Stimulated activated CD4-positive, alpha-beta T cell treated with anti-CD3 and anti-CD28 coated beads, Interleukin-15, amount 100 ng/mL, for 1 hour (primary cell): Measurements from ENCODE around the gene WDR12.
"Not testable (repeated sequence)": the region's sequence is repeated elsewhere in the genome, so short reads cannot be mapped to it uniquely, and the experiment has no call there.

Experiments used
- DNase-seq, 2 donors: peaks; one replicate each; pipeline ENCODE4 v3.0.0-alpha.2; 2020; ENCODE audit warnings: low read depth in 1 of 2, low spot score in 1 of 2

Gene WDR12

DNA sequence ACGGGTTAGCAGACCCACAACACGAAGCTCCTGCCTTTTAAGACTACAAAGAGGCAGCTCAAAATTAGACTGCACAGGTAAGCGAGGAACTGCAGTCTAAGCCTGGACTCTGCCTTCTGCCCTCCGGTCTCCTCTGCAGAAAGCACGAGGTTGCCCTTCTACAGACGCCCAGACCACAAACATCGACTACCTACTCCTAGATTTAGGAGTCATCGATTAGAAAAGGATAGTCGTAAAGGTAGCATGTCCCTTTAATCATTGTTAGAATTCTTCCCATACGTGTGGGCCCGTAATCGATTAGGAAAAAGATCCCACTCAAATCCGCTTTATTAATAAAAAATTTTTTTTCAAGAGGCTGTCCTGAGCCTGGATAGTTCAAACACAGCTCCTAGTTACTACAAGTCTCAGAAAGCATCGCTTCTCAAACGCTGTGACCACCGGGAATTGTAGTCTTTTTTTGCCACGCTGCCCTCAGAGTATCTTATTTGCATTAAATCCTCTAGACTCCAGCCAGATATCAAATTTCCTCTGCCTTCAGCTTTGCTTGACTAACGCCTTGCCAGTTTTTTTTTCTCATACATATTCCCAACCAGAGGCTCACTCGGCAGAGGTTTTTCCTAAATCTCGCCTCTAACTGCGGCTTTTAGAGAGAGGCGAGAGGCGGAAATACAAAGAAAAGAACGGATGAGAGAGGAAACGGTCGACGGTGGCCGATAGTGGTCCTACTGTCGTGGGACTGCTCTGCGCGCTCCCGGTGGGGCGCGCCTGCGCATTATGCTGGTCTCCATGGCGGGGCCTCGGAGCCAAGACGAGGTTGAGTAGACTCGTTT is at the start of gene WDR12, which contains the start of gene CARF:
TSS of gene WDR12 (minus strand) at position 162 of the 830 bp plus-strand sequence. CDS start 197 bp downstream, outside the sequence.
TSS of gene CARF (plus strand) at position 764 of the 830 bp plus-strand sequence. CDS start 29,628 bp downstream, outside the sequence.
- DNase-seq: peak; percentile 73 to 75

DNA sequence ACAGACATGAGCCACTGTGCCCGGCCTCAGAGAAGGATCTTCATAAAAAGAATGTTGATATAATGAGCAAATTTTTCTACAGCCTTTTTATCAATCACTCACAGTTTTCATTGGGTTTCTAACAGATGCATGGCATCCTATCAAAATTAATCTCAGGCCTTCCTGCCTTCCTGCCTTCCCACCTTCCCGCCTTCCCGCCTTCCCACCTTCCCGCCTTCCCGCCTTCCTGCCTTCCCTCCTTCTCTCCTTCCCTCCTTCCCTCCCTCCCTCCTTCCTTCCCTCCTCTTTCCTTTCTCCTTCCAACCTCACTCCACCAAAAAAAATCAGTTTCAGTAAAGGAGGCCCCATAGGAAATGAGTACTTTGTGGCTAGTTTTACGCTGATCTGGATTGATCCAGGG is 49.1 kb upstream of the WDR12 start:
- DNase-seq: no peak

DNA sequence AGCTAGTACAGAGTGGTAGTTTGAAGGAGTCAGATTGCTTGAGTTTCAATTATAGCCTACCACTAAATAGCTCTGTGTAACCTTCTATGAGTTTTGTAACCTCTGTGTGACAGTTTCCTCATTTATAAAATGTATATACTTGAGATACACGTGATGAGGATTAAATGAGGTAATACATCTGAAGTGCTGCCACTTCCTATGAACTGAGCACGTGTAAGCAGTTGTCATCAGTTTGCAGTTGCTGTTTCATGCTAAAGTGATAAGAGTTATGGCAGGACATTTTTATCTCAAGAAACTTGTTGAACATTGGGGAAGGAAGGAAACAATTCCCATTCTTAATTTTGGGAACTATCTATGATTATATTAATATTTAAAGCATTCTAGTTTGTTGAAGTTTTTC is 39.1 kb upstream of the WDR12 start:
- no peak for DNase-seq

DNA sequence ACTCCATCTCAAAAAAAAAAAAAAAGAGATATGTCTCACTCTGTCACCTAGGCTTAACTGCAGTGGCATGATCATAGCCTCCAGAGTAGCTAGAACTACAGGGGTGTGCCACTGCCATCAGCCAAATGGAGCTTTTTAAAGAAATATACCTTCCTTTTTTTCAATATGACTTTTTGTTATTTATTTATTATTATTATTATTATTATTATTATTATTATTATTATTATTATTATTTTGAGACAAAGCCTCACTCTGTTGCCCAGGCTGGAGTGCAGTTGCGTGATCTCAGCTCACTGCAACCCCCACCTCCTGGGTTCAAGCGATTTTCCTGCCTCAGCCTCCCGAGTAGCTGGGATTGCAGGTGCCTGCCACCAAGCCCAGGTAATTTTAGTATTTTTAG is 37.9 kb upstream of the WDR12 start:
- not testable (repeated sequence) for DNase-seq

DNA sequence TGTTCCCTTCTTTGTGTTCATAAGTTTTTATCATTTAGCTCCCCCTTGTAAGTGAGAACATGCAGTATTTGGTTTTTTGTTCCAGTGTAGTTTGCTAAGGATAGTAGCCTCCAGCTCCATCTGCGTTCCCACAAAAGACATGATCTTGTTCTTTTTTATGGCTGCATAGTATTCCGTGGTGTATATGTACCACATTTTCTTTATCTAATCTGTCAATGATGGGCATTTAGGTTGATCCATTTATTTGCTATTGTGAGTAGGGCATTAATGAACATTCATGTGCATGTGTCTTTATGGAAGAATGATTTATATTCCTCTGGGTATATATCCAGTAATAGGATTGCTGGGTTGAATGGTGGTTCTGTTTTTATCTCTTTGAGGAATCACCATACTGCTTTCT is 34.0 kb upstream of the WDR12 start:
- no peak for DNase-seq

DNA sequence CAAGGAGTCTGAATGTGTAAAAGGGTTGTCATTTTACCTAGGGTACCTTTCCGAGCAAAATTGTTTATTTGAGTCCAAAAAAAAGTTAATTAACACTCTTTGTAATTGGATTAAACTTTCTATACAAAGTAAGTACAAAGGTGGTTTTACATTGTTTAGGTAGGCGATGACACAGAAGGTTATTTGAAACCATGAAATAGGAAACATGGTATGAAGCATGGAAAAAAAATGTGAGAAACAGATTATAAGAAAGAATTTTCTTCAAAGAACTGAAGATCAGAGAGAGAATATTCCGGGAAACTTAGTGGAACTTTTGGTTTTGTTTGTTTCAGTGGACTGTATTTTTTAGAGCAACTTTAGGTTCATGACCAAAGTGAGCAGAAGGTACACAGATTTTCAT is 33.3 kb upstream of the WDR12 start:
- DNase-seq: no peak

DNA sequence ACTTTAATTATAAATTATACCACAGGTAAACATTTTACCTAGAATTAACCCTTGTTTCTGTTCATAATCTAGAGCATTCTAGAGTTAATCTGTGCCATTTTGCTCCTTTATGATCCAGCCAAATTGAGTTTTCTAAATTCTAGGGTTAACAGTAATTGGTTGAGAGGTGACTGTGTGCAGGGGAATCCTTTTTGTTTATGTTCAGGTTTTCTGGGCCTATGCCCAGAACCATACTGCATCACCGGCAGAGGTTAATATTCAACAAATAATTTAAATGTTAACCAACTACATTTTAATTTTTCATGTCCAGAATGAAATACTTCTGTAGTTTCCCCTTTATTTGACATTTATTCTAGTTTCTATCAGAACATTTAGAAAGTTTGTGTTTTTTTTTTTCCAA is 32.9 kb upstream of the WDR12 start:
- DNase-seq: no peak

DNA sequence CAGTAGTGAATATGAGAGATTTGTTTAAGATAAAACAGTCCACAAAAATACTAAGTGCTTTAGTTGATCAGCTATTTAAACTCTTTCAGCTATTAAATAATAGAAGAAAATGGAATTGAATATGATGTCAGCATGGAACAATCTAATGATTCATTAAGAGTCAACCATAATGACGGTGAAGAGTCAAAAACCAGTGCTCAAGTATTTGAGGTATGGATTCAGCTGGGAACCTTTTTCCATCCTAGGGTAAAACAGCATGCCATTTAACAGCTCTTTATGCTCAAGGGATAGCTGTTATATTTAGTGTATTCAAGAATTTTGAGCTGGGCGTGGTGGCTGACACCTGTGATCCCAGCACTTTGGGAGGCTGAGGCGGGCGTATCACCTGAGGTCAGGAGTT is 30.3 kb upstream of the WDR12 start:
- no peak for DNase-seq

DNA sequence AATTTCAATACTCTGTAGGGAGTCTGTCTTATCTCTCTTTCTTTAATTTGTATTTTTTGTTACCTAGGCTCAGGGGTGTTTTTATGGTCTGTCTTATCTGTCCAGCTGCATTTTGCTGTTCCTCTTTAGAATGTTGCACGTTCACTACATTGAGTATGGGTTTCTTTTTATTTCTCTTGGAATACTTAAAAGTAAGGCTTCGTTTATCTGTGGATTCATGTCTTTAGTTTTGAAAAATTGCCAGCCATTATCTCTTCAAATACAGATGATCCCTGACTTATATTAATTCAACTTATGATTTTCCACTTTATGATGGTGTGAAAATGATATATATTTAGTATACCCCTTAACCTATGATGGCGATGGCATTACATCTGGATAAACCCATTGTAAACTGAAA is 27.5 kb upstream of the WDR12 start:
- DNase-seq: no peak

DNA sequence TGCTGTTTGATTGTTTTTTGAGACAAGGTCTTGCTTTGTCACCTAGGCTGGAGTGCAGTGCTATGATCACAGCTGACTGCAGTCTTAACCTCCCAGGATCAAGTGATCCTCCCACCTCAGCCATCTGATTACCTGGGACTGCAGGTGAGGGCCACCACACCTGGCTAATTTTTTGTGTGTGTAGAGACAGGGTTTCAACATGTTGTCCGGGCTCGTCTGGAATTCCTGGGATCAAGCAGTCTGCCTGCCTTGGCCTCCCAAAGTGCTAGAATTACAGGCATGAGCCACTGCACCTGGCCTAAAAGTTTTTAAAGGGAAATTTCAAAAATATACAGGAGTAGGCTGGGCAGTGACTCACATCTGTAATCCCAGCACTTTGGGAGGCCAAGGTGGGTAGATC is 23.0 kb upstream of the WDR12 start:
- no peak for DNase-seq

DNA sequence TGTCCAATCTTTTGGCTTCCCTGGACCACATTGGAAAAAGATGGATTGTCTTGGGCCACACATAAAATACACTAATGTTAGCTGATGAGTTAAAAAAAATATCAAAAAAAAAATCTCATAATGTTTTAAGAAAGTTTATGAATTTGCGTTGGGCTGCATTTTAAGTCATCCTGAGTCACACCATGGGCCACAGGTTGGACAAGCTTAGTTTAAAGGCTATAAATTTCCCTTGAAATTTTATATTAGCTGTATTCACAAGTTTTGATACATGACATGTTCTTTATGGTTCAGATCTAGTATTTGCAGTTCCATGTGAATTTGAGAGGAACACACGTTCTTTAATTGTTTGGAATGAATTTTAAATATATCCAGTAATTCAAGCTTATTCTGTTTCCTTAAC is 22.5 kb upstream of the WDR12 start:
- DNase-seq: no peak

DNA sequence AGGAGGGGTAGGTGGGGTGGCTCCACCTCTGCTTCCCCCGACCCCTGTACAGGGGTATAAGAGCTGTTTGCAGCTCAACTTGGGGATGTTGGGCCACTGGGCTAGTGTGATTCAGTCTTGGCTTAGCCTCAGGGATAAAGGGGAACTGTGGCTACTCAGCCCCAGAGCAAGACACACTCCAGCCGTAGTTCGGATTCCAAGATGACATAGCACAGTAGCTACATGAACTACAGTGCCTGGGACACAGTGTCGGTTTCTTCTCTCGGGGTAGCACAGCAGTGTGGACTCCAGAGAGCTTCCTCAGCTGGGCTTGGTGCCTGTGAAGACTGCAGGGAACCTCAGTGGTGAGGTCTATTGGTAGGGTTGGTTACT is 21.7 kb upstream of the WDR12 start:
- no peak for DNase-seq

DNA sequence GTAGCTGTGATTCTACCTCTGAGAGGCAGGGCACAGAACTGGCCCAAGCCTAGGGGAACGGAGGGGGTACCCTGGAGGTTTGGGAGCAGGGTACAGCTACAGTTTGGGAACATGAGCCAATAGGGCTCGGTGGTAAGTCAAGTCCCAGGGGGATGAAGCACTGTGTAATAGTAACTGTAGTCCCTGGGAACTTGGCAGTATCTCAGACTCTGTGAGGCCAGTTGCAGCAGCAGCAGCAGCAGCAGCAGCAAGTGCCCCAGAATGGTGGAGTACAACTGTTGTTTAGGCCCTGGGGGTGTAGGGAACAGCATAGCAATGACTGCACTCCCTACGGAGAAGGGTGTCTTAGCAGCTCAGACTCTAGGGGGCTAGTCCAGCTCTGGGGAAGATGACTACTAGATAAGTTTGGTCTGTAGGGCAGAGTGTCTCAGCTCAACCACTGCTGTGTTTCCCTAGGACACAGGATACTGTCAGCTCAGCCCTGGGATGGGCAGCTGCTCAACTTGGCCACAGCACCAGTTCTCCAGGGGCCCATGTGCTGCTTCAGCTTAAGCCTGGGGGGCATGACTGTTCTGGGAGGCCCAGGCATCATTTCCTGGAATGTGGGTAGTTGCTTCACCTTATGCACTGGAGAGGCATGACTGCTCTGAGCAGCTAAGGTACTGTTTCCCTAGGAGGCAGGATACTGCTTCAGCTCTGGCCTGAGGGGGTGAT is 21.1 kb upstream of the WDR12 start:
- DNase-seq: no peak

DNA sequence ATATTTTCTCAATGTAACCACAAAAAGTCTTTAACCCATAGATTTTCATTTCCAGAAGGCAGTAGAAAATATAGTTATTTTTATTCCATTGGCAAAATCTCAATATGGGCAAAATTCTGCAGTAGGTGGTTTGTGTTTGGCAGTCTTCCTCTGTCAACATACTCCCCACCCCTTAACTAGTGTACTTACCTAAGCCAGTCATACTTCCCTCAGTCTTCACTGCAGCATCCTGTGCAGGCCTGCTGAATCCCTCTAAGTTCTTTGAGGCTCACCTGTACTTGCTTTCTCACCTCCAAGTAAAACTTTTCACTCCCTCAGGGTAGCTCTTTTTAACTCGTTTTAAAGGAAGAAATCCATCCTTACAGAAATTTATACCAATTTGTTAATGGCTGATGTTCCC is 7.4 kb upstream of the WDR12 start:
- no peak for DNase-seq

DNA sequence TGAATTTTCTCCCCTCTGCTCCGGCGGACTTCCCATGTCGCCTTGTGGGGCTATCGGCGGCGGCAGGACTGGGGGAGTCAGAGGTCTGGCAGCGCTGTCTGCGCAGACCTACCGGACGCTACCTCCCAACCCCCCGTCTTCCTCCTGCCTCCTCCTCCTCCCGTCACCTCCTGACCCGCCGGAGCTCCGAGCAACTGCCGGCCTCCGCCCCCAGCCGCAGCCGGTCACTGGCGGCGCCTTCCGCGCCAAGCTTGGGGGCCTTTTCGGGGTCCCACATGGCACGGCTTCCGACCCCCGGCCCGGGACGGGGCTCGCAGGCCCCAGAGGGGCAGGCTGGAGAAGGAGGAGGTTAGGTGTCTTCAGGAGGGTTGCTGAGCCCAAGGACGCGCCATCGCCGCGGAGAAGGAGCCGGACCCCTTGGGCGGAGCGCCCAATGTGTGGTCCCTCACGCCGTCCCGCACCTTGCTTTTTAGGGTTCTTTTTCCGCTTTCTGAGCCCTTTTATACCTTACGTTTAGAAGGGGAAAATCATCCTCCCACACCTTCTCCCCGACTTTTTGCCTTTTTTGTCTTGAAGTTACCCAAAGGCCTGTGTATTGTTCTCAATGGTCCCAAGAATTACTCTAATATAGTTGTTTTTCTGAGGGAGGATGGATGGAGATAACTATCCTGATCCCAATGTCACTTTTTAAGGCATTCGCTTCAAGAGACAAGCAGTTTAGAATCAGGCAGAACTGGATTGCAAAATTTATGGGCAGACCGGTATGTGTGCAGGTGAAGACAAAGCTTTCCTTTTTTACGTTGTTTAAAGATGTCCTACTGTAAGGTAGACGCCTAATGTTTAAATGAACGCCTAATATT is 1.1 kb upstream of the WDR12 start:
- DNase-seq: peak in 1 of 2 donors; percentile 4

DNA sequence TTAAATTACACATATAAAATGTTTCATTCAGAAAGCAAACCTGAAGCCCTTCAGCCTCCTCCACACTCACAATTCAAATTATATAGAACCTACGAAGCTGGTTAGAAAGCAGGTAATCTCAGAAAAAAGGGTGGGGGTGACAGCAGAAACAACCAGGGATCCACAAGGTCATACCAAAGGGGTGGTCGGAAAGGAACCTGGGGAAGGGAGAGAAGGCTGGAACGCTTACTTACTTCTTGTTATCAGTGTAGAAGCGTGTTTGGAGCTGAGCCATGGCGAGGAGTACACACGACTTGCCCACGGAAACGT is 316 bp downstream of the WDR12 start:
- DNase-seq: no peak

DNA sequence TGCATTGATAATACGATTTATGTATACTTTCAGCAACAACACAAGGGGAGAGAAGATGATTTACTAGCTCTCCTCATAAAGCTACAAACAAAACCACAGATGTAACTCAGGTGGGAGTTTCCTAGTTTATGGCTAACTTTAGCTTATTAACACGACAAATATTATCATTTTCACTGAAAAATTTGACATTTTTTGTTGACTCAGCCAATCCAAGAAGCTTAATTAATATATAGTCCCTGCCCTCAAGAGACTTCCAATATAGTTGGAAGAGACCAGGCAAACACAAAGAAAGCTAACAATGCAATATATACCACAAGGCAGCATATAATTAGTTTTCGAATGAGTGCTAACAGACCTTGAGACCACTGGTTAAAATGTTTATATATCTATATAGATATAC is 775 bp downstream of the WDR12 start:
- no peak for DNase-seq

DNA sequence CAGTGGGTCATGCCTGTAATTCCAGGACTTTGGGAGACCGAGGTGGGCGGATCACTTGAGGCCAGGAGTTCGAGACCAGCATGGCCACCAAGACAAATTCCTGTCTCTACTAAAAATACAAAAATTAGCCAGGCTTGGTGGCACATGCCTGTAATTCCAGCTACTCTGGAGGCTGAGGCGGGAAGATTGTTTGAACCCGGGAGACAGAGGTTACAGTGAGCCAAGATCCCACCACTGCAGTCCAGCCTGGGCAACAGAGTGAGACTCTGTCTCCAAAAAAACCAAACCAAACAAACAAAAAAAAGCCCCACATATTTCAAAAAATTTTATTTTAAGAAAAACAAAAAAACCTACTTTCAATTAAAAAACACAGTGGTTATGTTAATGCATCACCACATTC is 1.2 kb downstream of the WDR12 start:
- DNase-seq: not testable (repeated sequence)

DNA sequence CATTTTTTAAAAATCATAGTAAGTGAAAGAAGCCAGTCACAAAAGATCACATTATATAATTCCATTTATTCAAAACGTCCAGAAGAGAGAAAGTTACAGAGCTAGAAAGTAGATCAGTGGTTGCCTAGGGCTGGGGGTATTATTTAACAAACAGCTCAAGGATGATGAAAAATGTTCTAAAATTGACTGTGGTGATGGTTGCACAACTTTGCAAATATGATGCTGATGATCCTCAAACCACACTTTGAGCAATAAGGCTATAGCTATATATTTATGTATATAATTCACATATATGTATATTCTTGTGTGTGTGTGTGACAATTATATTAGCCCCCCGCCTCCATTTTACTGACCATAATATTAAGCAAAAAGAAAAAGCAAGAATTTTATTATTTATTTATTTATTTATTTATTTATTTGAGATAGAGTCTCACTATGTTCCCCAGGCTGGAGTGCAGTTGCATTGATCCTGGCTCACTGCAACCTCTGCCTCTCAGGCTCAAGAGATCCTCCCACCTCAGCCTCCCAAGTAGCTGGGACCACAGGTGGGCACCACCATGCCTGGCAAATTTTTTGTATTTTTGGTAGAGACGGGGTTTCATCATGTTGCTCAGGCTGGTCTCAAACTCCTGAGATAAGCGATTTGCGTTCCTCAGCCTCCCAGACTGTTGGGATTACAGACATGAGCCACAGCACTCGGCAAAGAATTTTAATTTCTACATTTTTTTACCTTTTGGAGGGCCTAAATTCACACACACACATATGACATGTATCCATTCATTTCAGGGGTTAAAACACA is 1.9 kb downstream of the WDR12 start:
- no peak for DNase-seq

DNA sequence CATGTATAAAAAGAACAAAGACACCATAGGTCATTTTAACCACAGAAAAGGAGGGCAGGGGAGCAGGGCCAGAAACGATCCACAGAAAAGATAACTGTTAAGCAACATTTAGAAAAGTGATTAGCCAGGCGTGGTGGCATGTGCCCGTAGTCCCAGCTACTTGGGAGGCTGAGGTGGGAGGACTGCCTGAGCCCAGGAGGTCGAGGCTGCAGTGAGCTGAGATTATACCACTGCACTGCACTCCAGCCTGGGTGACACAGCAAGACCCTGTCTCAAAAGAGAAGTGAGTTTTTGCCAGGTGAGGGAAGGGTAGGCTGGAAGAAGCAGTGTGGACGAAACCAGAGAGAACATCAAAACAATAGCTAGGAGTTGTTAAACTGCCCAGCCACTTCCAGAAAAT is 3.3 kb downstream of the WDR12 start:
- DNase-seq: no peak

DNA sequence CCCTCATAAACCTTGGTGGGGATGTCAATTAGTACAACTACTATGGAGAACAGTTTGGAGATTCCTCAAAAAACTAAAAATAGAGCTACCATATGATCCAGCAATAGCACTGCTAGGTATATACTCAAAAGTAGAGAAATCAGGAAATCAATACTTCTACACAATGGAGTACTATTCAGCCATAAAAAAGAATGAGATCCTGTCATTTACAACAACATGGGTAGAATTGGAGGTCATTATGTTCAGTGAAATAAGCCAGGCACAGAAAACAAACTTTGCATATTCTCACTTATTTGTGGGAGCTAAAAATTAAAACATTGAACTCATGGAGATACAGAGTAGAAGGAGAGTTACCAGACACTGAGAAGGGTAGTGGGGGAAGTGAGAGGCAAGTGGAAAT is 6.0 kb downstream of the WDR12 start:
- DNase-seq: not testable (repeated sequence)
